HG03354 (cell line): ENCODE measurements around the gene HMCN2.

ENCODE experiments used
- ATAC-seq: cut with Tn5 transposase; IDR thresholded peaks from one replicate; pipeline ENCODE4 v1.9.1; 2021; ENCODE audit warnings: mild to moderate bottlenecking; ENCODE audit not compliant: unreplicated experiment, poor library complexity, severe bottlenecking

The HMCN2 gene

DNA sequence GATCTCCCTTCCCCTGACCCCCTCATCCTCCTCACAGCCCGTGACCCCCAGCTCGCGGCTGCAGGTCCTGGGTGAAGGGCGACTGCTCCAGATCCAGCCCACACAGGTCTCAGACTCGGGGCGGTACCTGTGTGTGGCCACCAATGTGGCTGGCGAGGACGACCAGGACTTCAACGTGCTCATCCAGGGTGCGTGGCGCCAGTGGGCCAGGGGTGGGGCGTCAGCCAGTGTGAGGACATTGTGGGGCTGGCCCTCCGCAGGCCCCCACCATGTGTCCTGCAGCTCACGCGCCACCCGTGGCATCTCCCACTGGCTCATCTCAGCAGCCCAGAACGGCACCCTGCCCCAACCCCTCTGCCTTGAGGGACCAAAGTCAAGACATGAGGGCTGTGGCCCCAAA is 112.1 kb downstream of the HMCN2 start:
- no peak for ATAC-seq

DNA sequence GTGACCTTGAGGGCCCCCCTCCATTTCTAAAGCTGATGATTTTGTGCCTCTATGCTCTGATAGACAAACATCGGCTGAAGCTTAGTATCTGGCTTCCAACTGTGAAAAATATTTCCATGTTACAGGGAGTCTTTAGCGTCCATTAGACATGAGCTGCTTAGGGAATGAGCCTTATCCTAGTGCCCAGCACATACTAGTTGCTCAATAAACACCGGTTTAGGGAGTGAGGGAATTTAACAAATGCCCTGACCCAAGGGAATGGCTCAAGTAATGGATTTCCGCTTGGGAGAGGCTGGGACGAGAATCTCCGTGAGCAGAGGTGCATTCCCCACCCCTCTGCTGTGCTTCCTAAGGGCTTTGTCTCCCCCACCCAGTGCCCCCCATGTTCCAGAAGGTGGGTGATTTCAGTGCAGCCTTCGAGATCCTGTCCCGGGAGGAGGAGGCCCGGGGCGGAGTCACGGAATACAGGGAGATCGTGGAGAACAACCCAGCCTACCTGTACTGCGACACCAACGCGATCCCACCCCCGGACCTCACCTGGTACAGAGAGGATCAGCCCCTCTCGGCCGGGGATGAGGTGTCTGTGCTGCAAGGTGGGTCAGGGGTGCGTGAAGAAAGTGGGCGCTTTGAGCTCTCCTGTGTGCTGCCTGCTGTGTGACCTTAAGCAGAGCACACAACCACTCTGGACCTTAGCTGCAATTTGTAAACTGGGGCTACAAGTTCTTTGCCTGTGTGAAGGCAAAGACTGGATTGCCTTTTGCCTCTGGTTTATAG is 113.5 kb downstream of the HMCN2 start:
- no peak for ATAC-seq

DNA sequence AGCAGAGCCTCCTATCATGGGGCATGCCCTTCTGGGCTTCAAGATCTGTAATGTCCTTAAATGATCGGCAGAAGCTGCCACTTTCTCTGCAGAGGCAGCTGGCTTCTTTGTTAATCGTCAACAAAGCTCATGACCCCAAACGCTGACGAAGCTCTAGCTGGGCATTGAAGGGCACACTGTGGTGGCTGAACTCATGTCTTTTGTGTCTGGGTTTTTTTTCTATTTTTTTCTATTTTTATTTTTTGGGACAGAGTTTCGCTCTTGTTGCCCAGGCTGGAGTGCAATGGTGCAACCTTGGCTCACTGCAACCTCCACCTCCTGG is 114.0 kb downstream of the HMCN2 start:
- ATAC-seq, result no peak

DNA sequence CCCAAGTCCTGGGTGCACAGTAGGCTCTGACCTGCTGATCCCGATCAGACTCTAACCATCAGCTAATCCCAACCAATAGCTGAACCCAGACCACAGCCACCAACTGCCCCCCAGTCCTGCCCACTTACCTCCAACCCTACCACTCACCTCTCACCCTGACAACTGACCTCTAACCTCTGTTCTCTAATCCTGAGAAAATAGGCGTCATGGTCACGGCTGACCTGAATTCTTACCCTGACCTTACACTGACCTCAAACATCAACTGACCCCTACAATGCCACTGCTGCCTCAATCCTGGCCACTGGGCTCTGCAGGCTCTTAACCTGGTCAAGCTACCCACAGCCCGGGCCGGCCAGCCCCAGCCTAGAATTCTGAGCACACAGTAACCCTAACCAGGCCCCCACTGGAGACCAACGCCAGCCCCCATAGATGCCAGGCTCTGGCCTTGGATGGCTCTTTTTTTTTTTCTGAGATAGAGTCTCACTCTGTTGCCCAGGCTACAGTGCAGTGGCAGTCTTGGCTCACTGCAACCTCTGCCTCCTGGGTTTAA is 115.4 kb downstream of the HMCN2 start:
- ATAC-seq, result no peak

DNA sequence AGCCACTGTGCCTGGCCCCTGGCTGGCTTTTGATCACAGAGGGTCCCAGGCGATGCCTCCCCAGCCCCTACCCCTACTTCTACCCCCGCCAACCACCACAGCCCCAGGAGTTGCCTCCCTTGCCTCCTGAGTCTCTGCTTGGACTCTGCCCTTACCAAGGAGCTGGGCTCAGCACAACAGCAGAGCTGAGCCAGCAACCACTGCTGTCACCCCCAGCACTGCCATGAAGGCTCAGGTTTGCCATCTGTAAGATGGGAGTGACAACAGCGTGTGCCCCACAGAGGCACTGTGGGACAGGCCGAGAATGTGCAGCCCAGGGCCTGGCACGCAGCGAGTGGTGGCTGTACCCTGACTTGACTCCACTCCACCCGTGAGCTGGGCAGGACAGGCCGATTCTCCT is 116.1 kb downstream of the HMCN2 start:
- ATAC-seq, result no peak

DNA sequence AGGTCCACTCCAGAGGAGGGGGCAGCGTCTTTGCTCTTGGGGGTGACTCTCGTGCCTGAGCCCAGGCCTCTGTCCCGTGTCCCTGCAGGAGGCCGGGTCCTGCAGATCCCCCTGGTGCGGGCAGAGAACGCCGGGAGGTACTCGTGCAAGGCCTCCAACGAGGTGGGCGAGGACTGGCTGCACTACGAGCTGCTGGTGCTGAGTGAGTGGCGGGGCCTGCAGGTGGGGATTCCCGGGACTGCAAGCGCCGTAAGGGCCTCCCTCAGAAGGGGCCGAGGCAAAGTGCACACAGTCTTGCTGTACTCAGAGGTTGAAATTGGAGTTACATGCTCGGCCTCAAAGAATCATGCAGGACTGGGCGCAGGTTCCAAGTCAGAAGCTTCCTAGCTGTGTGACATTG is 116.5 kb downstream of the HMCN2 start:
- no peak for ATAC-seq

DNA sequence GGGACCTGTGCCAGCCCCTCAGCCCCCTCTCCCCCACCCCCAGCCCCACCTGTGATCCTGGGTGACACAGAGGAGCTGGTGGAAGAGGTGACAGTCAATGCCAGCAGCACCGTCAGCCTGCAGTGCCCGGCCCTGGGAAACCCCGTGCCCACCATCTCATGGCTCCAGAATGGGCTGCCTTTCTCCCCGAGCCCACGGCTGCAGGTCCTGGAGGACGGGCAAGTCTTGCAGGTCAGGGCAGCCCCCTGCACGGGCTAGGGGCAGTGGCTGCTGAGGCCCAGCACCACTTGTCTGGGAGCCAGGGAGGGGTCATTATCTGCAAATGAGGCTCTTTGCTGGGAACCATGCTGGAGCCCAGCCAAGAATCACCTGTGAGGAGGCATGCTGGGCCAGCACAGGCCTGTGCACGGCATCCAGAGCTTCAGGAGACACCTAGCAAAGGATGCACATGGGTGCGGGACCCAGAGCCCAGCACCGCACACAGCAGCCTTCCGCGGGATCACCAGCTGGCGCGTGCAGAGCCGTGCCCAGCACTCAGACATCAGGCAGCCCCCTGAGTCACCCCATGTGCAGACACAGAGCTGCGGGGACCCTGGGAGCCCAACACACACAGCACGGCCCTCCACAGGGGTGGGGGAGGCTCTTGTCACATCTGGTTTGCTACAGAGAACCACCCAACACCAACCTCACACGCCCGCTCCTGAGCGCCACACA is 117.2 kb downstream of the HMCN2 start:
- ATAC-seq, result no peak

DNA sequence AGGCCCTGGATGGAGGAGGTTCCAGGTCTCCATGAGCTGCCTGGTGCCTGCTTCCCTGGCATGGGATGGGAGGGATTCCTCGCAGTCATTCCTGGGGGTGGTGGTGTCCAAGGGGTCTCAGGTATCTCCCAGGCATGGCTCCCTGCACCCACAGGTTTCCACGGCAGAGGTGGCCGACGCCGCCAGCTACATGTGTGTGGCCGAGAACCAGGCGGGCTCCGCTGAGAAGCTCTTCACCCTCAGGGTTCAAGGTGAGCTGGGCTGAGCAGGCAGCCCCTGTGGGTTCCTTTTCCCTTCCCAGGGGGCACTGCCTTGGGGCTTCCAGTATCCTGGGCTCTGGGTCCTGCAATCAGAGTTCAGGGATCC is 117.8 kb downstream of the HMCN2 start:
- ATAC-seq, result no peak

DNA sequence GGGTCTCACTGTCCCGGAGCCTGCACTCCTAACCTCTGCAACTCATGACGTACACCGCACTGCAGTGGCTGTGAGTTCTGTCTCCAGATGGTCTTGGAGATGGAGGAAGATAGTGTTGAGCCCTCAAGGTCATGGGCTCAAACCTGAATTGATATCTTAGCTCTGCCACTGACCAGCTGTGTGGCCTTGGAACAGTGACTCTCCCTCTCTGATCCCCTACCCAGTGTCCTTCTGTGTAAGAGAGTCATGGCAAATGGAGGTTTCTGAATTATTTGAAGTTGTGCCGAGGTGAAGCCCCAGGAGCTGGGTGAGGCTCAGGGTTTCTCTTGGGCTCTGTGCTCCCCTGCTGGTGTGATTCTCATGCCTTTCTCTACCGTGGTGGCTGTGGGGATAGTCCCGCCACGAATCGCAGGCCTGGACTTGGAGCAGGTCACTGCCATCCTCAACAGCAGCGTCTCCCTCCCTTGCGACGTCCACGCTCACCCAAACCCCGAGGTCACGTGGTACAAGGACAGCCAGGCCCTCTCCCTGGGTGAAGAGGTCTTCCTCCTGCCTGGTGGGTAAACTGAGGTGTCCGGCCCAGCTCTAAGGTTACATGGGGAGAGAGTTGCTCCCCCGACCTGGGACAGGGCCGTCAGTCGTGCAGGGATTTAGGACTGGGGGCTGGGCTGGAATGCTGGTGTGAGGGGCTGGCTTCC is 118.6 kb downstream of the HMCN2 start:
- ATAC-seq, result no peak

DNA sequence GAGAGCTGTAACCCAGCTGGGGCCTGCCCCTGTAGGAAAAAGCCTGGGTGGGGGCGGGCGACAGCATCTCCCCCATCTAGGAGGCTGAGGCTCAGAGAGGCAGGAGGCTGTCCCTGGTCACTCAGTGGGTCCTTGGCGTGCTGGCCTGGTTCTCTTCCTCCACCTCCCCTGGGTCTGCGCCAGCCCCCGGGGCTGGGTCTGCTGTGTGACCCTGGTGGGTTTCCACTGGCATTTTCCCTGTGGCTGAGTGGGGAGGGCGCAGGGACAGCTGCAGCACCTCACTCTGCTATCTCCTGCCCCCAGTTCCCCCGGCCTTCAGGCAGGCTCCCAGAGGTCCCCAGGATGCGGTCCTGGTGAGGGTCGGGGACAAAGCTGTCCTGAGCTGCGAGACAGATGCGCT is 119.7 kb downstream of the HMCN2 start:
- ATAC-seq, result no peak

DNA sequence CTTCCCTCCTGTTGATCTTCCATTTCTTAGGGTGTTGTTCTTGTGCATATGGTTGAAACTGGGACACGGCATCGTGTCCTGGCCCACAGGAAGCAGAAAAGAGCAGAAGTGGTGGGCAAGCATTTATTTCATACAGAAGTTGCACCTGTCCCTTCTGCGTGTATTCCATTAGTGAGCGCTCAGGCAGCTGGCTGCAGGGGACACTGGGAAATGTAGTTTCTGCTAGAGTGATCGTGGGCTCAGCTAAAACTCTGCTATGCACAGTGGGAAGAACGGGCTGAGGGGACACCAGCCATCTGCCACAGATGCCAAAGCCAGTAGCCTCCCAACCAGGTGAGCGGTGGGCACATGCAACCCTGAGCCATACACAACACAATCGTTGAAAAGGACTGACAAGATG is 121.8 kb downstream of the HMCN2 start:
- no peak for ATAC-seq

DNA sequence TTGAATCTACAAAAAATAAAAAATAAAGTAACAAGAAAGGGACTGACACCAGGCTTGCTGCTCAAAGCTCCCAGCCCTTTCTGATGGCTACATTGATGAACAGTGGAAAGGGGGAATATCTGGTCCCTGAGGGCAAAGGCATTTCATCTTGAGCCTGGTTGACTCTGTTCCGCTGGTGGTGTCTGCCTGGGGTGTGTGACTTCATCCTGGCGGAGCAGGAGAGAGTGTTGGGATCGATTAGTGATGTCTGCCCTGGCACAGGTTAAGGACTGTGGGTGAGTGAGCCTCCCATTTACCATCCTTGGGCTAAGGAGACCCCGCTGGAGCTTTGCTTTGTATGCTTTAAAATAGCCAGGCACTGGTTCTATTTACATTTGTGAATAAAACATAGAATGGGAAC is 122.3 kb downstream of the HMCN2 start:
- ATAC-seq, result no peak

DNA sequence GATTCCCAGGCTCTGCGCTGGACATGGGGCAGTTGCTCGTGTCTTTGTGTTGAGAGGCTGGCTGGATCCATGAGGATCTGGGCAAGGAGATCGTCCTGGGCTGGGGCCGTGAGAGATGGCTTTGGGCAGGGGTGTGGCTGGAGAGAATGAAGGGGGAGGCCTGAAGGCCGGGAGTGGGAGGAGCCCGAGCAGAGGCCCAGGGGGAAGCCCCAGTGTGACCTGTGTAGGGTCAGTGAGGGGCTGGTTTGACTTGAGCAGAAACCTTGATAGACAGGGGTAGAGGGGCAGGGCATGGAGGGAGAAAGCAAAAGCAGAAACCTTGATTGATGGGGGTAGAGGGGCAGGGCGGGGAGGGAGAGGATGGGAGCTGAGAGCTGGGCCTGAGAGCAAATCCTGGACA is 124.8 kb downstream of the HMCN2 start:
- ATAC-seq, result no peak

DNA sequence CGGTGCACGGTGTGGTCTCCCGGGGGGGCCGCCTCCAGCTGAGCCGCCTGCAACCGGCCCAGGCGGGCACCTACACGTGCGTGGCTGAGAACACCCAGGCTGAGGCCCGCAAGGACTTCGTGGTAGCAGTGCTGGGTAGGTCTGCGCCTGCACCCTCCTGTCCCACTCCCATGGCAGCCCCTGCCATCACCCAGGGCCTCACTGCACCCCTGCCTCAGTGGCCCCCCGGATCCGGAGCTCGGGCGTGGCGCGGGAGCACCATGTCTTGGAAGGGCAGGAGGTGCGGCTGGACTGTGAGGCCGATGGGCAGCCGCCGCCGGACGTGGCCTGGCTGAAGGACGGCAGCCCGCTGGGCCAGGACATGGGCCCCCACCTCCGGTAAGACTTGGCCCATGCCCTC is 125.4 kb downstream of the HMCN2 start:
- ATAC-seq, result no peak

DNA sequence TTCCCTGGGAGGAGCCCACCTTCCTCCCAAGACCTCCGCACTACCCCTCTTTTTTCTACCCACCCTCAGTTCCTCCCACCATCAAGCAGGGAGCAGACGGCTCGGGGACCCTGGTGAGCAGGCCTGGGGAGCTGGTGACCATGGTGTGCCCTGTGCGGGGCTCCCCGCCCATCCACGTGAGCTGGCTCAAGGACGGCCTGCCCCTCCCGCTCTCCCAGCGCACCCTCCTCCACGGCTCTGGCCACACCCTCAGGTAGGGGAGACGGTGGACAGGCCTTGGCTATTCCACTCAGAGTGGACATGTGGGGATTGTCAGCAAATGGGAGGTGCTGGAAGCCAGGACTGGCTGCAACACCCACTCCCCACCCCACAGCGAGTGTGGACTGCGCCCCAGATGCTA is 126.3 kb downstream of the HMCN2 start:
- no peak for ATAC-seq

DNA sequence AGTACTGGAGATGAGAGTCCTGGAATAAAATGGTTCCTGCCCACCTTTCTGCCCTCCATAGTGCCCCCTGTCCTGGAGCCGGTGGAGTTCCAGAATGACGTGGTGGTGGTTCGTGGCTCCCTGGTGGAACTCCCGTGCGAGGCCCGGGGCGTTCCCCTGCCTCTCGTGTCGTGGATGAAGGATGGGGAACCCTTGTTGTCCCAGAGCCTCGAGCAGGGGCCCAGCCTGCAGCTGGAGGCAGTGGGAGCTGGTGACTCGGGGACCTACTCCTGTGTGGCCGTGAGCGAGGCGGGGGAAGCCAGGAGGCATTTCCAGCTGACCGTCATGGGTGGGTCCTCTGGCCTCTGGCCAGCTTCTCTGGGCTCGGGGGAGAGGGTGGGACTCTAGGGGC is 128.1 kb downstream of the HMCN2 start:
- no peak for ATAC-seq

DNA sequence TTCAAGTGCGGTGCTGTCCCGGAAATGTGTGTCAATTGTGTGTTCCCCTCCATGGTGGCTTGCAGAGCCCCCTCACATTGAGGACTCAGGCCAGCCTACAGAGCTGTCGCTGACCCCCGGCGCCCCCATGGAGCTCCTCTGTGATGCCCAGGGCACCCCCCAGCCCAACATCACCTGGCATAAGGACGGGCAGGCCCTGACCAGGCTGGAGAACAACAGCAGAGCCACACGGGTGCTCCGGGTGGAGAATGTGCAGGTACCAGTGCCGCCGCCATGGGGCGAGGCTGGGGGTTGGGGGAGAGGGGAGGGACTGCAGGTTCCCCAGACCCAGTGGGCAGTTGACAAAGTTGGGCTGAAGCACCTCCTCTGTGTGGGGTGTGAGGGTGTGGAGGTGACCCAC is 128.8 kb downstream of the HMCN2 start:
- ATAC-seq, result no peak

DNA sequence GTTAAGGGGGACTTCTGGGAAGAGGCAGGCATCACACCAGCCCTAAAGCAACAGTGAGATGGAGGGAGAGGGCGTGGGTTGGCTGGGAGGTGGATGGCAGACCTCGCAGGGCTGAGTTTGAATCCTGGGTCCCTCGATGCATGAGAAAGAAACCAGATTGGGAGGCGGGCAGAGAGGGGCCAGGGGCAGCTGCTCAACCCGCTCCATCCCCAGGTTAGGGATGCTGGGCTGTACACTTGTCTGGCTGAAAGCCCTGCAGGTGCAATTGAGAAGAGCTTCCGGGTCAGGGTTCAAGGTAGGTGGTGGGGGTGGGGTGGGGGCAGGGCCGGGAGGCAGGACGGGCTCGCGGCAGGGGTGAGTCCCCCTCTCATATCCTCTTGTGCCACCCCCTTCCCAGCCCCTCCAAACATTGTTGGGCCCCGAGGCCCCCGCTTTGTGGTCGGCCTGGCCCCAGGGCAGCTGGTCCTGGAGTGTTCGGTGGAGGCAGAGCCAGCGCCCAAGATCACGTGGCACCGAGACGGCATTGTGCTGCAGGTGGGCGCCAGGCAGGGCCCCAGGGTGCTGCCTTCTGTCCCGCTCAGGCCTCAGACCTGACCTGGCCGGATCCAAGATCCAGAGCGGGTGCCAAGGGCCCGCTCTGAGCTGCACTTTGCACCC is 129.4 kb downstream of the HMCN2 start:
- ATAC-seq, result no peak

DNA sequence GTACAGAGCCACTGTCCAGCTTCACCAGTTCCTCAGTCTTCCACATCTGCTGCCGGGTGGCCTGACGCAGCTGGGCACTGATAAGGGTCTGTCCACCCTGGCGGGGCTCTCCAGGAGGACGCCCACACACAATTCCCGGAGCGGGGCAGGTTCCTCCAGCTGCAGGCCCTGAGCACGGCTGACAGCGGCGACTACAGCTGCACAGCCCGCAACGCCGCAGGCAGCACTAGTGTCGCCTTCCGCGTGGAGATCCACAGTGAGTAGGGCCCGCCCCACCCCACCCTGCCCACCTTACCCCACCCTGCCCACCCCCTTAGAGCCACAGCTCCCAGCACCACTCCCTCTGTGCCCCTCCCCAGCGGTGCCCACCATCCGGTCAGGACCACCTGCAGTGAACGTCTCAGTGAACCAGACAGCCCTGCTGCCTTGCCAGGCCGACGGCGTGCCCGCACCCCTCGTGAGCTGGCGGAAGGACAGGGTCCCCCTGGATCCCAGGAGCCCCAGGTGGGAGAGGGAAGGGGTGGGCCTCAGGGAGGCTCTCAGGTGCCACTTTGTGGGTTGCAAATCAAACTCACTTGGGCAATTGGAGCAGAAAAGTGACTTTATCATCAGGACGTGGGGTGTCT is 130.4 kb downstream of the HMCN2 start:
- no peak for ATAC-seq

DNA sequence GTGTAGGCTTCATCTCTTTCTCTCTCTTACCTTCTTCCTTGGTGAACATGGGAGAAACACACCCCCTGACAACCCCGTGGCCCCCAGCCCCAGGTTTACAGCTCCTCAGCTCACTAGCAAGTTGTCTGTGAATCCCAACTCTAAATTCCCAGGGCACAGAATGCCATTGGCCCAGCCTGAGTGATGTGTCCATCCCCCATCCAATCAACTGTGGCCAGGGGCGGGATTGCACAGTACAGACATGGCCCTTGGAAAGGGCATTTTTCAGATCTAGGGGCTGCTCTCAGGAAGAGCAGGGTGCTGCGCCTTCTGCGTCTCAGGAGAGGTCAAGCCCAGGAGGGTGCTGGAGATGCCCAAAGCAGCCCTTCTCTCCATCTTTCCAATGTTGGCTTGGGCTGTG is 131.0 kb downstream of the HMCN2 start:
- ATAC-seq, result no peak
